ENCODE data around the gene HOXA9. TPM values are rescaled to one million over a fixed set of nuclear protein-coding genes. Genes with fewer than 3 reads are reported as not detected.

Gene HOXA9
- total and polyA plus RNA-seq, 2 of the 8 experiments (the other 6 are each of a cell fraction or from before 2014, with no cell fraction given), result not detected

DNA sequence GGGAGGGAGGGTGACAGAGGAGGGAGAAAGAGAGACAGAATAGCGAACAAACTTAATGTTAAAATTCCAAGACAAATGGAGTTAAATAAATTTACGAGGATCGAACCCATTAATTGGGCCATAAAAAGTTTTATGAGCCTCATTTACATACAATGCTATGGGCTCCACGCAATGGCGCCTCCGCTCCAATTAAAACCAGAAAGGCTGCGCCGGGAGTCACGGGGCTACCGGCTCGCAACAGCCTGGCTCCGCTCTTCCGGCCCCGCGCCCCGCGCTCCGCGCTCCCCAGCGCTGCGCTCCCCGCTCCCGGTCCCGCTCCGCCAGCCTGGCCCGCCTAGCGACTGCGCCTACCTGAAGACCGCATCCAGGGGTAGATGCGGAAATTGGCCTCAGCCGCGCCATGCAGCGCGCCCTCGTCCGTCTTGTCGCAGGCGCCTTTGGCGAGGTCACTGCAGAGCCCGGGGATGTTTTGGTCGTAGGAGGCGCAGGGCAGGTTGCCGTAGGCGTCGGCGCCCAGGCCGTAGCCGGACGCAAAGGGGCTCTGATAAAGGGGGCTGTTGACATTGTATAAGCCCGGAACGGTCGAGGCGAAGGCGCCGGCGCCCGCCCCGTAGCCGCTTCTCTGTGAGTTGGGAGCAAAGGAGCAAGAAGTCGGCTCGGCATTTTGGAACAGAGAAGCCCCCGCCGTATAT is 9.4 kb downstream of the HOXA9 start (continued):
- TF ChIP-seq CHD7 (IDR thresholded peaks at IDR 0.05; ENCODE audit: insufficient replicate concordance, low read length) (no peak), POLR2AphosphoS5 (IDR thresholded peaks at IDR 0.05; ENCODE audit: low read depth, low read length) (no peak), SUZ12 (IDR thresholded peaks at IDR 0.05; ENCODE audit: low read length) (peak; percentile 78), CEBPB (IDR thresholded peaks at IDR 0.05; ENCODE audit: low read depth, low read length) (no peak), GTF2F1 (IDR thresholded peaks at IDR 0.05; ENCODE audit: borderline replicate concordance, low read depth, low read length) (no peak), HDAC6 (IDR thresholded peaks at IDR 0.05; ENCODE audit: low read depth, low read length) (no peak), CREB1 (IDR thresholded peaks at IDR 0.05) (no peak), CHD1 (IDR thresholded peaks at IDR 0.05; ENCODE audit: low read depth, low read length) (no peak), SIN3A (conservative IDR thresholded peaks at IDR 0.05 in 1 of 2, IDR thresholded peaks at IDR 0.05 in 1 of 2; ENCODE audit: low read depth in 1 of 2, low read length in 2 of 2) (no peak), ZNF274 (IDR thresholded peaks at IDR 0.05; ENCODE audit: borderline replicate concordance, extremely low read depth, low read length) (no peak), FOSL1 (IDR thresholded peaks at IDR 0.05; ENCODE audit: insufficient read depth, low read depth, low read length) (no peak)

Data from H1 (cell line).